Measurements from ENCODE around the gene NKD2.

NKD2 gene

GRCh38 chr5:1037671-1038416, 29.2 kb downstream of the NKD2 start:
- TF ChIP-seq, protein P1, sequence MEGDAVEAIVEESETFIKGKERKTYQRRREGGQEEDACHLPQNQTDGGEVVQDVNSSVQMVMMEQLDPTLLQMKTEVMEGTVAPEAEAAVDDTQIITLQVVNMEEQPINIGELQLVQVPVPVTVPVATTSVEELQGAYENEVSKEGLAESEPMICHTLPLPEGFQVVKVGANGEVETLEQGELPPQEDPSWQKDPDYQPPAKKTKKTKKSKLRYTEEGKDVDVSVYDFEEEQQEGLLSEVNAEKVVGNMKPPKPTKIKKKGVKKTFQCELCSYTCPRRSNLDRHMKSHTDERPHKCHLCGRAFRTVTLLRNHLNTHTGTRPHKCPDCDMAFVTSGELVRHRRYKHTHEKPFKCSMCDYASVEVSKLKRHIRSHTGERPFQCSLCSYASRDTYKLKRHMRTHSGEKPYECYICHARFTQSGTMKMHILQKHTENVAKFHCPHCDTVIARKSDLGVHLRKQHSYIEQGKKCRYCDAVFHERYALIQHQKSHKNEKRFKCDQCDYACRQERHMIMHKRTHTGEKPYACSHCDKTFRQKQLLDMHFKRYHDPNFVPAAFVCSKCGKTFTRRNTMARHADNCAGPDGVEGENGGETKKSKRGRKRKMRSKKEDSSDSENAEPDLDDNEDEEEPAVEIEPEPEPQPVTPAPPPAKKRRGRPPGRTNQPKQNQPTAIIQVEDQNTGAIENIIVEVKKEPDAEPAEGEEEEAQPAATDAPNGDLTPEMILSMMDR (IDR thresholded peaks at IDR 0.05; ENCODE audit: insufficient read depth, low read depth, low read length, missing control alignments), result no peak
- H3K4me3 ChIP-seq (ENCODE audit: low read depth, low read length), result no peak overlapping the region
- DNase-seq (ENCODE audit: low read depth), result no peak

GRCh38 chr5:1038417-1039209, 30.0 kb downstream of the NKD2 start:
- TF ChIP-seq, protein P1 (IDR thresholded peaks at IDR 0.05; ENCODE audit: insufficient read depth, low read depth, low read length, missing control alignments), result no peak
- H3K4me3 ChIP-seq (ENCODE audit: low read depth, low read length), result no peak overlapping the region

DNA sequence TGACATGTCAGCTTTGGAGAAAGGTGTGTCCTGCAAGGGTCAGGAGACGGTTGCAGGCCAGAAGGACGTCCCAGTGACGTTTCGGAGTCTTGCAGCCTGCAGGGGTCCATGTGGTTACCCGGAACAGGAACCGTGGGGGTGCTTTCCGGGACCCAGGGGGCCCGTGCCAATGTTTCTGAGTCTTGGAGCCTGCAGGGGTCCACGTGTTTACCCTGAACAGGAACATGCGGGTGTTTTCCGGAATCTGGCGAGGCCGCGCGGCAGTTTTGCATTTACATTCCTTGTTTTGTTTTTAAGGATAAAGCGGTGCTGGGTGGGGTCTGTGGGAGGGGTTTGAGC, 30.6 kb downstream of the NKD2 start:
- no peak overlapping the region for H3K4me3 ChIP-seq (ENCODE audit: low read depth, low read length)
- DNase-seq (ENCODE audit: low read depth), result no peak
- TF ChIP-seq, protein P1 (IDR thresholded peaks at IDR 0.05; ENCODE audit: insufficient read depth, low read depth, low read length, missing control alignments), result no peak

More at GRCh38 chr5:1038417-1039209, 30.0 kb downstream of the NKD2 start:
- DNase-seq (ENCODE audit: low read depth), result no peak

GRCh38 chr5:1039706-1040260, 31.2 kb downstream of the NKD2 start:
- TF ChIP-seq, protein P1 (IDR thresholded peaks at IDR 0.05; ENCODE audit: insufficient read depth, low read depth, low read length, missing control alignments), result no peak
- DNase-seq (ENCODE audit: low read depth), result no peak
- H3K4me3 ChIP-seq (ENCODE audit: low read depth, low read length), result no peak overlapping the region

GRCh38 chr5:1040571-1040970, 32.0 kb downstream of the NKD2 start:
- TF ChIP-seq, protein P1 (IDR thresholded peaks at IDR 0.05; ENCODE audit: insufficient read depth, low read depth, low read length, missing control alignments), result no peak
- H3K4me3 ChIP-seq (ENCODE audit: low read depth, low read length), result no peak overlapping the region
- DNase-seq (ENCODE audit: low read depth), result no peak

DNA sequence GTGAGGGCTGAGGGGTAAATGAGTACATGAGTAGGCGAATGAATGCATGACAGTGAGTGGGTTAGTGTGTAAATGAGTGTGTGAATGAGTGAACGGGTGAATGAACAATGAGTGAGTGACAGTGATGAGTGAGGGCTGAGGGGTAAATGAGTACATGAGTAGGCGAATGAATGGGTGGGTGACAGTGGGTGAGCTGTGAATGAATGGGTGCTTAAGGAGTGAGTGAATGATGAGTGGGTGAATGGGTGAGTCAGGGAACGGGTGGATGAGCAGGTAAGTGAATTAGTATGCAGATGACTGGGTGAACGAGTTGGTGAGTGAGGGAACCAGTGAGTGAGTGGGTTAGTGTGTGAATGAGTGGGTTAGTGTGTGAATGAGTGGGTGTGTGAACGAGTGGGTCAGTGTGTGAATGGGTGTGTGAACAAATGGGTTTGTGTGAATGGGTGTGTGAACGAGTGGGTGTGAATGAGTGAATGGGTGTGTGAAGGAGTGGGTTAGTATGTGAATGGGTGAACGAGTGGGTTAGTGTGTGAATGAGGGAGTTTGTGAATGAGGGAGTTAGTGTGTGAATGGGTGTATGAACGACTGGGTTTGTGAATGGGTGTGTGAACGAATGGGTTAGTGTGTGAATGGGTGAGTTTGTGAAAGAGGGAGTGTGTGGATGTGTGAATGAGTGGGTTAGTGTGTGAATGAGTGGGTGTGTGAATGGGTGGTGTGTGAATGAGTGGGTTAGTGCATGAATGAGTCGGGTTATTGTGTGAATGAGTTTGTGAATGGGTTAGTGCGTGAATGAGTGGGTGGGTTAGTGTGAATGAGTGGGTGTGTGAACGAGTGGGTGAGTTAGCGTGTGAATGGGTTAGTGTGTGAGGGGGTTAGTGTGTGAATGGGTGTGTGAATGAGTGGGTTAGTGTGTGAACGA, 32.9 kb downstream of the NKD2 start:
- H3K4me3 ChIP-seq (ENCODE audit: low read depth, low read length), result no peak overlapping the region
- TF ChIP-seq, protein P1 (IDR thresholded peaks at IDR 0.05; ENCODE audit: insufficient read depth, low read depth, low read length, missing control alignments), result no peak
- DNase-seq (ENCODE audit: low read depth), result no peak

Data from GM12865 (cell line).